Hematopoietic multipotent progenitor cell treated with erythropoietin and hydrocortisone succinate and interleukin-3 and kit ligand, for 15 days (in vitro differentiated cells): Measurements from ENCODE around the gene STEAP4.
"Not testable (repeated sequence)": the region's sequence is repeated elsewhere in the genome, so short reads cannot be mapped to it uniquely, and the experiment has no call there.

Source experiments
- DNase-seq: peaks from one replicate; pipeline ENCODE4 v3.0.0-alpha.2; 2015; ENCODE audit warnings: low spot score

Gene STEAP4

DNA sequence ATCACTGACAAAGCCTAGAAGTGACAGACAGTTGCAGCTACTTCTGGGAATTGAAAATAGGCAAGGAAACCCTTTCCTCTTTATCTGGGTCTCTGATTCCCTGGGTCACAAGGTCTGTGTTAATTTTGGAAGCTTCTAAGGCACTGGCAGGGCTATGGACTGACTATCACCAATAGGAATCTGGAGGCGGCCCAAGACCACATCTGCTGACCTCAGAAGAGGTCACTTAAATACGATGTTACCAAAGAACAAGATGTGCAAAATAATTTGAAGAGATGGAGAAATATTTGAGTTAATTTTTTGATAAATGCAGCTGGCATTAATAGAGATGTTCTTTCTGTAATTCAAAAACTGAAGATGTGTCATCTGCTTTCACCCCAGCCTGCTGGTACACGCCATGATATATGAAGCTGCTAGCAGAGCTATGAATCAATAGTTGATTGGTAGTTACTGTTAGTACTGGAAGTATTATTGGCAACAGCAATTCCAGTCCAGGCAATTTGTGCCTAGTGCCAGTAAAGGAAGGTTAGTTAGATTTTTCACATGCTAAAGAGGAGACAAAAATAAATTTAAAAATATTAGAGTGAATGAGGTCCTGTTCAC is 5.5 kb upstream of the STEAP4 start:
- DNase-seq = no peak

GRCh38 chr7:88311675-88312036 is 5.0 kb upstream of the STEAP4 start:
- DNase-seq = no peak

DNA sequence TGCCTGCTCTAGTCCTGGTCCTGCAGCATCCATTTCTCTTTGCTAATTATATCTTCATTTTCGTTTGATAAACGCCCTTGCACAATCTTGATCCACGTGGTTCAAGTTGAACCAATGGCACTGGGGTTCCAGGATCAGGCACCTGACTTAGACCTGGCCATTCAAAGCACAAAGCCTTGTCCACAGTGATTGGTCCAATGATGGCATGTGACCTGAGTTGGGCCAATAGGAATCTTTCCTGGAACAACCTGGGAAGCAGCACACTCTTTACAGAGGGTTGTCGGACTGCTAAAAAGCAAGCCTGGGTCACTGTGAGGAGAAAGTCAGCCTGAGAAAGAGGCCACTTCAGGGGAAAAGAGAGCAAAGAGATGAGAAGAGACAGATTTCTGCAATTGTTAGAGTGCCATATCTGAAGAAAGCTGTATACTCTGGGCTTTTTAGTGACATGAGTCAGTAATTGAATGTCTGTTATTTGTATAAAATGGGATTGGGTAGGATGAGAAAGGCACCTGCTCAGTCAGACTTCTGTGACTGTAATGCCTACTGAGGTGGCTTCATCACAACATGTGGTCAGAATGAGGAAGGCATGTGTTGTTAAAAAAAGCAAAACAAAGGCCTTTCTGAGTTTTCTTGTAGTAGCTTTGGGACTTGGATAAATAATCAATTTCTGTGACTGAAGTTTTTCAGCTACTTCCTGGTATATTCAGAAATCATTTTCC is 4.4 kb upstream of the STEAP4 start:
- DNase-seq = no peak

- no peak for DNase-seq
Observed at GRCh38 chr7:88309819-88310218, 3.1 kb upstream of the STEAP4 start.

GRCh38 chr7:88307823-88308222 is 1.1 kb upstream of the STEAP4 start:
- DNase-seq = no peak

GRCh38 chr7:88307412-88307811 is 718 bp upstream of the STEAP4 start:
- no peak for DNase-seq

GRCh38 chr7:88305044-88305443 is 1.6 kb downstream of the STEAP4 start:
- DNase-seq = no peak

DNA sequence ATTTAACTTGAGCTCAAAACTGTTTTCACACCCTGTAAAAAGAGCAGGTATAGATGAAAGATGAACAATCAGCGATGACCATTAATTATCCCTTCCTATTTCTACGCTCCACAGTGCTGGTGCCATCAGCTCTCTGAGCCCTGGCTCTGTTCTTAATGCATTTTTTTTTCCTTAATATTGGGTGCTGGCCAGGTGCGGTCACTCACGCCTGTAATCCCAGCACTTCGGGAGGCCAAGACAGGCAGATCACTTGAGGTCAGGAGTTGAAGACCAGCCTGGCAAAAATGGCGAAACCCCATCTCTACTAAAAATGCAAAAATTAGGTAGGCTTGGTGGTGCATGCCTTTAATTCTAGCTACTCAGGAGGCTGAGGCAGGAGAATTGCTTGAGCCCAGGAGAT is 4.2 kb downstream of the STEAP4 start:
- DNase-seq = no peak

DNA sequence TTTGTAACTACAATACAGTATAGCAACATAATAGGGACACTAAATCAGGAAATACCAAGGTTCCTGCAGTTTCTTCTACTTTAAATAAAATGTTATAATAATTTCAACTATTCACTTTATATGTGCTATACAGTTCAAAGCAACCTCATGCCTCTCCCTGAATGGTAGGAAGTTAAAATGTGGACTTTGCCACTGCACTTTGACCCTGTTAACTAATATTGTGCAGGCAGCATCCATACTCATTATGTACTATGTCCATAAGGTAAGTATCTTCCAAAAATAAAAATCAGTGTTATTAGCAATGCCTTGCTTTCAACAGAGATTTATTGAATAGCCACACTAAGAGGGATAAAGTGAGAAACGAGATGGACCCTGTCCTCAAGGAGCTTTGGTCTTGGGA is 4.8 kb downstream of the STEAP4 start:
- no peak for DNase-seq

- no peak for DNase-seq
Observed at GRCh38 chr7:88300401-88300945, 6.2 kb downstream of the STEAP4 start.

DNA sequence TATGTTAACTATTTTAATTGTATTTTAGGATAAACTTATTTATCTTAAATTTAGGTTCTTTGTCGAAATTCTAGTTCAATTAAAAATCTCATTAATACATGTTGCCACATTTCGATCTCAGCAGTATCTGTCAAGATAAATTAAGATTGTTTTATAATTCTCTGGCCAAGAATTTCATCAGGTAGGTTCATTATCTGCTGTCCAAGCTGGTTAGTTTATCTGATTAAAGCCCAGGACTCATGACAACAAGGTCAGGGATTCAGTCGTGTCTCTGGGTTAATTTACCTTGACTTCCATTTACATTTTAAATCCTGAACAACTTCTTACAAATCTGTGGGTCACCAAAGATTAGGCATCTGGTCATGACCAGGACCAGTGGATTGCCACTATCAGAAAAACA is 7.6 kb downstream of the STEAP4 start:
- DNase-seq = no peak

GRCh38 chr7:88293866-88294265 is 12.8 kb downstream of the STEAP4 start:
- DNase-seq = no peak

DNA sequence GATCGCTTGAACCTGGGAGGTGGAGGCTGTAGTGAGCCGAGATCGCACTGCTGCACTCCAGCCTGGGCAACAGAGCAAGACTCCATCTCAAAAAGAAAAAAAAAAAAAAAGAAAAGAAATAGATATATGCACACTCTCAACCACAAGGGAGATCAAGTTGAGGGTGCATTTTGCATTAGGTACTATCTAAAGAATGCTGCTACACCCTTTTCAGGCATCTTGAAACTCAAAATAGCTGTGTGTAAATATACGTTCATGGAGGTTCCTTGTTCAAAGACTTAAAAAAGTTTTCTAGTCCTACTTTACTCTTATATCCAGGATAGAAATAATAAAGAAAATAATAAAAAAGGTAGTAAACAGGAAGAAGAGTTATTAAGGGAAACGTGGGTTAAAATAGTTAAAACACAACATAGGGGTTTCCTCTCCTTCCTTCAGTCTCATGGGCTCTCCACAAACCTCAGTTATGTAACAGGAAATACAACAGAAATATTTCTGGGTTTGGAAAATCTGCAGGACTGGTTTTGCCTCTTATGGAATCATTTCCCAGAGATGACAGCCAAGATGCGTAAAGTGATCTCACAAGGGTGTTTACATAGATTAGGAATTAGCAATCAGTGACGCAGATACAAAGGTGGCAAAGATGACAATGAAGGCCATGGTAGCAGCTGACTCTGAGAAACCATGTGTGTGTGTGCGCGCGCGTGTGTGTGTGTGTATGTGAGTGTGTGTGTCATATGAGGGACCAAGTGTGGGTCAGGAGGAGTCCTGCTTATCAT is 15.1 kb downstream of the STEAP4 start:
- no peak for DNase-seq

DNA sequence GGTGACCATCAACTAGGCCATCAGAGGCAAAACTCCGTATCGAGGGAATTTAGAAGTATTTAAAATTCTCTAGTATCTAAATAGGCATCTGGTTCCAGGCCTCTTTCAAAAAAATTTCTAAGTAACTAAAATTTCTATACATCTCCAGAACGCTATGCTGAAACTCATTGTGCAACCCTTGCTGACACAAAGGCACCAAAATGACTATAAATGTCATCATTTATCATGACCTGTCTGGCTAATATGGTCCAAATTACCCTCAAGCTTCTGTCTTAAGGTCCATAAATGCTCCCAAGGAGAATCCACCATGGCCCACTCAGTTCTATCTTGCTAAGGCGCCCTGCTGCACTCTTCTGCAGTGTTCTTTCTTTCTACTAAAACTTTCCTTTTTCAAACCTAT is 16.2 kb downstream of the STEAP4 start:
- DNase-seq = no peak

- DNase-seq = no peak
Observed at GRCh38 chr7:88289564-88290025, 17.1 kb downstream of the STEAP4 start.

GRCh38 chr7:88281749-88282148 is 24.9 kb downstream of the STEAP4 start:
- DNase-seq = no peak

- DNase-seq = no peak
Observed at GRCh38 chr7:88280801-88281200, 25.9 kb downstream of the STEAP4 start.

DNA sequence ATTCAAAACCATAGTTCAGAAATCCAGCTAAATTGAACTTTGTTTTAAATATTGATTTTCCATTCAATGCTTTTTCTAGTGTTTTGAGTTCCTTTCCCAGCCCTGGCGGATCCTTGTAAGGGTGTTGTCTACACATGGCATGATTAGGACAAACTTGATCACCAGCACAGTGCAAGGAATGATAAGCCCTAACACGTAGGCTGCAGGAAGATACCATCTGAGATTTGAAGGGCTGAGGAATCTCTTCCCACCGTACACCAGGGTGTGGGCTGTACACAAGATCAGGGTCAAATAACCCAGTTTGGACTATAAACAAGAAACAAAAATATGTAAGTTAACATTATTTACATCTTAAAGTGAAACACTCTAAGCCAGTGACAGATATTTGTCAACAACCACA is 27.4 kb downstream of the STEAP4 start:
- no peak for DNase-seq

DNA sequence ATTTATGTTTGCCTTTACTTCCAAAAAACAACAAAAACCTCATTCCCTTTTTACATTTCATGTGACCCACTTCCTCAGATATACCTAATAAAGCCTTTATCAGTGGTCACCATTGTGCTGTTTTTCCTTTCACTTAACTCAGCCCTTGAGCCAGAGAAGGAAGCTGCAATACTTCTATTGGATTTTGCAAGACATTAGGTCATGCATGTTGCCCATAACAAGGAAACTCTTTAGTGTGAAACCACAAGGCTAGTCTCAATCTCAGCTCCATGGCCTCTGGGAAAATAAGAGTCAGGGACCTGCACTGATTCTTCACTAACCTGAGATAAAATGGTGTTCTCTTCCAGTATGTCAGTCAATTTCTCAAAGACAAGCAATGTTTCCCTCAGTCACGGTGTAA is 27.8 kb downstream of the STEAP4 start:
- no peak for DNase-seq

- DNase-seq = no peak
Observed at GRCh38 chr7:88276605-88277153, 30.0 kb downstream of the STEAP4 start.

DNA sequence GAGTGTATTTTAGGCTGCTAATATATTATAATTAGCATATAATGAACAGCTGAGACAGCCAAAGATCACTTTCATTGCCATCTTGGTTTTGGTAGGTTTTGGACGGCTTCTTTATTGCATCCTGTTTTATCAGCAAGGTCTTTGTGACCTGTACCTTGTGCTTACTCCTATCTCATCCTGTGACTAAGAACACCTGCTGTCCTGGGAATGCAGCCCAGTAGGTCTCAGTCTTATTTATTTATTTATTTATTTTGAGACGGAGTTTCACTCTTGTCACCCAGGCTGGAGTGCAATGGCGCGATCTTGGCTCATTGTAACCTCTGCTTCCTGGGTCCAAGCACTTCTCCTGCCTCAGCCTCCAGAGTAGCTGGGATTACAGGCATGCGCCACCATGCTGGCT is 31.8 kb downstream of the STEAP4 start:
- DNase-seq = not testable (repeated sequence)

DNA sequence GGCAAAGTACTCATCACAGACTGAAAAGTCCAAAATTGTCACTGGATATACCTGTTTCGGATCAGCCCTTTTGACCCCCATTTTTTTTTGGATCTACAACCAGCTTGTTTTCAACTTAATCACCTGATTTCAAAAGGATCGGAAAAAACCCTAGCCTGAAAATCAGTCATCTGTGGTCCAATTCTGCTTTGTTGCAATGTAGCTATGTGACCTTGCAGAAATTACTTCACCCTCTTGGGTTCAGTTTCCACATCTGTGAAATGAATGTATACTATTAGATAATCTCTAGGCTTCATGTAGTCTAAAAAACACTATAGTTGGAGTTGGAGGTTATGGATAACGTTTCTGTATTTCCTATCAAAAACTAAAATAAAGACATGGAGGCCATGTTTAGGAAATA is 37.1 kb downstream of the STEAP4 start:
- no peak for DNase-seq

GRCh38 chr7:88268858-88269257 is 37.8 kb downstream of the STEAP4 start:
- DNase-seq = no peak
